HG03103 (cell line): ENCODE measurements around the gene GMFB.
"Not testable (repeated sequence)": the region's sequence is repeated elsewhere in the genome, so short reads cannot be mapped to it uniquely, and the experiment has no call there.

Source experiments
- ATAC-seq: cut with Tn5 transposase; IDR thresholded peaks from one replicate; pipeline ENCODE4 v1.9.1; 2021; ENCODE audit warnings: low read depth; ENCODE audit not compliant: unreplicated experiment

GMFB gene

GRCh38 chr14:54462048-54462447 is 26.7 kb downstream of the GMFB start:
- ATAC-seq: no peak

- no peak for ATAC-seq
Measured at GRCh38 chr14:54459106-54459505, 29.7 kb downstream of the GMFB start.

- not testable (repeated sequence) for ATAC-seq
Measured at GRCh38 chr14:54458536-54458935, 30.2 kb downstream of the GMFB start.

- ATAC-seq: no peak
Measured at GRCh38 chr14:54457609-54457996, 31.2 kb downstream of the GMFB start.

- not testable (repeated sequence) for ATAC-seq
Measured at GRCh38 chr14:54456820-54457608, 31.8 kb downstream of the GMFB start.

GRCh38 chr14:54455363-54455762 is 33.4 kb downstream of the GMFB start:
- no peak for ATAC-seq

GRCh38 chr14:54453990-54454389 is 34.8 kb downstream of the GMFB start:
- not testable (repeated sequence) for ATAC-seq

GRCh38 chr14:54453252-54453651 is 35.5 kb downstream of the GMFB start:
- ATAC-seq: no peak

- no peak for ATAC-seq
Measured at GRCh38 chr14:54451961-54452360, 36.8 kb downstream of the GMFB start.

GRCh38 chr14:54451121-54451601 is 37.6 kb downstream of the GMFB start:
- ATAC-seq: no peak

GRCh38 chr14:54450535-54450934 is 38.2 kb downstream of the GMFB start:
- ATAC-seq: no peak

- ATAC-seq: no peak
Measured at GRCh38 chr14:54447231-54447692, 41.5 kb downstream of the GMFB start.

GRCh38 chr14:54446161-54446693 is 42.6 kb downstream of the GMFB start:
- no peak for ATAC-seq

- ATAC-seq: no peak
Measured at GRCh38 chr14:54444681-54445080, 44.1 kb downstream of the GMFB start.

GRCh38 chr14:54443981-54444380 is 44.8 kb downstream of the GMFB start:
- no peak for ATAC-seq

GRCh38 chr14:54442961-54443360 is 45.8 kb downstream of the GMFB start:
- ATAC-seq: not testable (repeated sequence)

GRCh38 chr14:54440873-54441868 is 47.6 kb downstream of the GMFB start, which contains the start of gene CNIH1:
Gene CNIH1, minus strand, starts transcription at chr14:54441374. Its CDS starts 47 bp downstream, at chr14:54441327.
- peak; percentile 91 for ATAC-seq

GRCh38 chr14:54440476-54440872 is 48.3 kb downstream of the GMFB start:
- no peak for ATAC-seq

GRCh38 chr14:54440037-54440436 is 48.7 kb downstream of the GMFB start:
- no peak for ATAC-seq

- no peak for ATAC-seq
Measured at GRCh38 chr14:54438703-54439102, 50.1 kb downstream of the GMFB start.

- ATAC-seq: not testable (repeated sequence)
Measured at GRCh38 chr14:54437954-54438353, 50.8 kb downstream of the GMFB start.
